DND-41 (cell line): ENCODE measurements around the gene KIF18A.

Source experiments
- CTCF ChIP-seq: IDR thresholded peaks from 2 replicates; pipeline ENCODE4 v1.5.1; 2012; ENCODE audit warnings: borderline replicate concordance, low read length, moderate library complexity, mild to moderate bottlenecking; ENCODE audit not compliant: poor library complexity, severe bottlenecking; ENCODE audit errors: extremely low read depth
- EZH2 ChIP-seq: IDR thresholded peaks from 3 replicates; pipeline ENCODE4 v1.6.1; 2012; ENCODE audit warnings: borderline replicate concordance, low read depth, mild to moderate bottlenecking, moderate library complexity, low read length, inconsistent platforms; ENCODE audit not compliant: severe bottlenecking

- TF ChIP-seq CTCF (no peak), EZH2 (no peak)
Measured at GRCh38 chr11:28011813-28012212, 96.1 kb downstream of the KIF18A start.
